Measurements from ENCODE around the gene IL17REL. TPM values are rescaled to one million over a fixed set of nuclear protein-coding genes. Genes with fewer than 3 reads are reported as not detected.

Gene IL17REL
- polyA plus RNA-seq, 3 donors: not detected

DNA sequence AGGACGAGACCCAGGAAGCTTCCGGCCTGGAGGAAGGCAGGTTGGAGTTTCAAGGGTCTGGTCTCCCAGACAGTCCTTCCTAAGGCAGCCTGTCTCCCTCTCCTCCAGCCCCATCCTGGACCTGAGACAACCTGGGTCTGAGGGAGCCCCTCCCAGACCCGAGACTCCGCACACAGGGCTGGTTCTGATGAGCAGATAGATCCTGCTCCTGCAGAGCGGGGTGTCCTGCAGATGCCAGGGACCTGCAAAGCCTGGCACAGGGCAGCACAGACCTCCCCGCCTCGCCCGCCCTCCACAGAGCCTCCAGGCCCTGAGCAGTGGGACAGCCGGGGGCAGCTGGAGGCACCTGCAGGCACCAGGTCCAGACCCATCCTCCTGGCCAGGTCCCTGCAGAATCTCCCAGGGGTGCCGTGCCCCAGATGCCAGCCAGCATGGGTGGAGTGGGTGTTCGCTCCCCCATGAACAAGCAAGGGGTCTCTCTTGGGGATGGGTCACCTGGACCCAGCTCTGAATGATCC lies 44.2 kb downstream of the IL17REL start:
- Mint-ChIP-seq H3K27ac (peak overlapping the region in 6 of 7 donors; percentile 31 to 94 (median 81)), H3K27me3 (ENCODE audit: low read depth in 3 of 3) (peaks cover 0 to 5% (median 0%) of the 10 kb centered on the region in 3 donors)
- no peak overlapping the region for H2AFZ ChIP-seq (ENCODE audit: insufficient read depth, low read depth, low read length, poor library complexity, severe bottlenecking)

DNA sequence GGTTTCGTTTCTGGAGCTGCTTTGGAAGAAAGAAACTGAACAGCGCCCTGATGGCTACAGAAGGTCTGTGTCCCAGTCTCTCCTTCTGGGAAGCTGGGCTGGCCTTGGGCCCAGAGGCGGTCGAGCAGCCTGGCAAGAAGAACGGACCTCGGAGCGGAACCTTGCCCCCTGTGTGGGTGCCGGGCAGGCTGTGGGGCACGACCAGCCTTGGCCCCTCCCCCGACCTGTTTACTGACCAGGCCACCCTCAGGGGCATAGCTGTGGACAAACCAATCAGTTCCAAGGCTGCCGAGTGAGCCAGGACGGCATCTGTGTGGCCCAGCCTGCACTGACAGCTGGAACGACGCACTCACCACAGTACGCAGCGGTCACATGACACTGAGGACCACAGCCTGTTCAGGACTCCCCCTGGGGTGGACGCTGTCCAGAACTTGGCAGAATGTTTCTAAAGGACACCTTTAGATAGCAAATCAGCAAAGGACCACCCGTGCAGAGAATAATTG lies 44.8 kb downstream of the IL17REL start:
- intact Hi-C loops (cut with micrococcal nuclease): loop anchor here in 1 of 2 donors (10.0 kb wide), 1 partner anchor 337 kb away; the partner anchor contains the start of gene PLXNB2
- Histone ChIP-seq H4K20me1 (ENCODE audit: insufficient read depth, low read length) (peaks cover 57% of the 10 kb centered on the region), H3K27ac (ENCODE audit: low read depth in 1 of 2, low read length in 2 of 2) (peak overlapping the region; percentile 91 to 92), H2AFZ (ENCODE audit: insufficient read depth, low read depth, low read length, poor library complexity, severe bottlenecking) (no peak overlapping the region), H3K36me3 (replicated peaks in 1 of 2; ENCODE audit: control insufficient read depth in 1 of 2, insufficient read depth in 2 of 2, low read length in 2 of 2) (peaks cover 23 to 24% of the 10 kb centered on the region in 2 donors), H3K4me1 (ENCODE audit: control insufficient read depth in 1 of 2, insufficient read depth in 2 of 2, low read length in 2 of 2) (peaks cover 79 to 91% of the 10 kb centered on the region in 2 donors), H3K4me2 (replicated peaks; ENCODE audit: extremely low read depth, low read length, poor library complexity, severe bottlenecking) (peak overlapping the region; percentile 88), H3K9me3 (replicated peaks in 1 of 2; ENCODE audit: control insufficient read depth in 1 of 2, insufficient read depth in 1 of 2, low read length in 2 of 2) (no peaks in the 10 kb centered on the region), H3K27me3 (ENCODE audit: control insufficient read depth in 2 of 2, insufficient read depth in 2 of 2, low read length in 2 of 2) (peaks cover 0 to 10% of the 10 kb centered on the region in 2 donors), H3K4me3 (replicated peaks in 1 of 3; ENCODE audit: low read depth in 2 of 3, low read length in 3 of 3) (peak overlapping the region in 1 of 3 experiments; percentile 69), H3K79me2 (ENCODE audit: insufficient read depth, low read length) (peaks cover 24% of the 10 kb centered on the region), H3K9ac (ENCODE audit: insufficient read depth, low read length, poor library complexity, severe bottlenecking) (peak overlapping the region; percentile 67)
- peaks cover 0 to 5% (median 0%) of the 10 kb centered on the region in 3 donors for H3K27me3 Mint-ChIP-seq (ENCODE audit: low read depth in 3 of 3)
- 59% methylated on average over 18 of the region's 18 CpGs for WGBS (ENCODE audit: insufficient coverage)
- H3K36me3 Mint-ChIP-seq: peaks cover 21 to 24% of the 10 kb centered on the region in 2 donors
- TF ChIP-seq, protein P1, sequence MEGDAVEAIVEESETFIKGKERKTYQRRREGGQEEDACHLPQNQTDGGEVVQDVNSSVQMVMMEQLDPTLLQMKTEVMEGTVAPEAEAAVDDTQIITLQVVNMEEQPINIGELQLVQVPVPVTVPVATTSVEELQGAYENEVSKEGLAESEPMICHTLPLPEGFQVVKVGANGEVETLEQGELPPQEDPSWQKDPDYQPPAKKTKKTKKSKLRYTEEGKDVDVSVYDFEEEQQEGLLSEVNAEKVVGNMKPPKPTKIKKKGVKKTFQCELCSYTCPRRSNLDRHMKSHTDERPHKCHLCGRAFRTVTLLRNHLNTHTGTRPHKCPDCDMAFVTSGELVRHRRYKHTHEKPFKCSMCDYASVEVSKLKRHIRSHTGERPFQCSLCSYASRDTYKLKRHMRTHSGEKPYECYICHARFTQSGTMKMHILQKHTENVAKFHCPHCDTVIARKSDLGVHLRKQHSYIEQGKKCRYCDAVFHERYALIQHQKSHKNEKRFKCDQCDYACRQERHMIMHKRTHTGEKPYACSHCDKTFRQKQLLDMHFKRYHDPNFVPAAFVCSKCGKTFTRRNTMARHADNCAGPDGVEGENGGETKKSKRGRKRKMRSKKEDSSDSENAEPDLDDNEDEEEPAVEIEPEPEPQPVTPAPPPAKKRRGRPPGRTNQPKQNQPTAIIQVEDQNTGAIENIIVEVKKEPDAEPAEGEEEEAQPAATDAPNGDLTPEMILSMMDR (IDR thresholded peaks at IDR 0.05): no peak
- H3K4me1 Mint-ChIP-seq: peaks cover 64% of the 10 kb centered on the region
- H3K9me3 Mint-ChIP-seq: no peaks in the 10 kb centered on the region
- peak overlapping the region; percentile 78 to 81 for H3K4me3 Mint-ChIP-seq
- peak overlapping the region; percentile 91 to 94 (median 93) for H3K27ac Mint-ChIP-seq
- DNase-seq: peak in 1 of 3 donors; percentile 37

More for the DNA sequence above, 44.2 kb downstream of the IL17REL start:
- WGBS (ENCODE audit: insufficient coverage): 92% methylated on average over 9 of the region's 11 CpGs
- intact Hi-C loops (cut with micrococcal nuclease): loop anchor here in 1 of 2 donors (10.0 kb wide), 1 partner anchor 336 kb away; the partner anchor contains the start of gene PLXNB2
- H3K36me3 ChIP-seq (replicated peaks in 1 of 2; ENCODE audit: control insufficient read depth in 1 of 2, insufficient read depth in 2 of 2, low read length in 2 of 2): peaks cover 17 to 18% of the 10 kb centered on the region in 2 donors
- DNase-seq: peak in 1 of 3 donors; percentile 23
- Mint-ChIP-seq H3K9me3 (no peaks in the 10 kb centered on the region), H3K36me3 (peaks cover 18% of the 10 kb centered on the region in 2 donors), H3K4me1 (peaks cover 61% of the 10 kb centered on the region), H3K4me3 (peak overlapping the region in 1 of 2 donors; percentile 81)
- H3K79me2 ChIP-seq (ENCODE audit: insufficient read depth, low read length): peaks cover 18% of the 10 kb centered on the region
- H4K20me1 ChIP-seq (ENCODE audit: insufficient read depth, low read length): peaks cover 51% of the 10 kb centered on the region
- H3K27ac ChIP-seq (ENCODE audit: low read depth in 1 of 2, low read length in 2 of 2): no peak overlapping the region
- peak overlapping the region in 1 of 3 experiments; percentile 69 for H3K4me3 ChIP-seq (replicated peaks in 1 of 3; ENCODE audit: low read depth in 2 of 3, low read length in 3 of 3)
- H3K9me3 ChIP-seq (replicated peaks in 1 of 2; ENCODE audit: control insufficient read depth in 1 of 2, insufficient read depth in 1 of 2, low read length in 2 of 2): no peaks in the 10 kb centered on the region
- H3K27me3 ChIP-seq (ENCODE audit: control insufficient read depth in 2 of 2, insufficient read depth in 2 of 2, low read length in 2 of 2): peaks cover 0 to 10% of the 10 kb centered on the region in 2 donors
- no peak overlapping the region for H3K9ac ChIP-seq (ENCODE audit: insufficient read depth, low read length, poor library complexity, severe bottlenecking)
- no peak overlapping the region for H3K4me2 ChIP-seq (replicated peaks; ENCODE audit: extremely low read depth, low read length, poor library complexity, severe bottlenecking)
- TF ChIP-seq, protein P1 (IDR thresholded peaks at IDR 0.05): no peak
- H3K4me1 ChIP-seq (ENCODE audit: control insufficient read depth in 1 of 2, insufficient read depth in 2 of 2, low read length in 2 of 2): peaks cover 73 to 85% of the 10 kb centered on the region in 2 donors

Measured in CD14-positive monocyte (primary cell).